Measurements from ENCODE around the gene CABP2. TPM values are rescaled to one million over a fixed set of nuclear protein-coding genes. Genes with fewer than 3 reads are reported as not detected.

CABP2 gene
- total and polyA plus RNA-seq, 4 donors = not detected

- peak within 1 kb of the TSS; percentile 12 to 78 (median 69) for H3K4me3 ChIP-seq (ENCODE audit: low read depth in 1 of 3, low read length in 3 of 3)
- peak within 1 kb of the TSS; percentile 96 to 100 for H3K27ac ChIP-seq (ENCODE audit: low read depth in 1 of 2, low read length in 2 of 2)
- no peaks in the 10 kb centered on the region for H3K9me3 ChIP-seq (ENCODE audit: control insufficient read depth in 4 of 4, low read length in 3 of 4)
- peak within 1 kb of the TSS; percentile 66 to 74 for H3K9ac ChIP-seq (ENCODE audit: low read depth in 1 of 2, low read length in 2 of 2)
- TF ChIP-seq ZBTB33 (IDR thresholded peaks at IDR 0.05) = no peak
- no peak for TF ChIP-seq JUND (IDR thresholded peaks at IDR 0.05)
- no peak for TF ChIP-seq RAD21 (IDR thresholded peaks at IDR 0.05)
- no peak for TF ChIP-seq ATF3 (IDR thresholded peaks at IDR 0.05)
- no peak for TF ChIP-seq NR2F2 (IDR thresholded peaks at IDR 0.05)
- TF ChIP-seq GABPA (IDR thresholded peaks at IDR 0.05 in 1 of 2, conservative IDR thresholded peaks at IDR 0.05 in 1 of 2) = no peak
- TF ChIP-seq, protein P1, sequence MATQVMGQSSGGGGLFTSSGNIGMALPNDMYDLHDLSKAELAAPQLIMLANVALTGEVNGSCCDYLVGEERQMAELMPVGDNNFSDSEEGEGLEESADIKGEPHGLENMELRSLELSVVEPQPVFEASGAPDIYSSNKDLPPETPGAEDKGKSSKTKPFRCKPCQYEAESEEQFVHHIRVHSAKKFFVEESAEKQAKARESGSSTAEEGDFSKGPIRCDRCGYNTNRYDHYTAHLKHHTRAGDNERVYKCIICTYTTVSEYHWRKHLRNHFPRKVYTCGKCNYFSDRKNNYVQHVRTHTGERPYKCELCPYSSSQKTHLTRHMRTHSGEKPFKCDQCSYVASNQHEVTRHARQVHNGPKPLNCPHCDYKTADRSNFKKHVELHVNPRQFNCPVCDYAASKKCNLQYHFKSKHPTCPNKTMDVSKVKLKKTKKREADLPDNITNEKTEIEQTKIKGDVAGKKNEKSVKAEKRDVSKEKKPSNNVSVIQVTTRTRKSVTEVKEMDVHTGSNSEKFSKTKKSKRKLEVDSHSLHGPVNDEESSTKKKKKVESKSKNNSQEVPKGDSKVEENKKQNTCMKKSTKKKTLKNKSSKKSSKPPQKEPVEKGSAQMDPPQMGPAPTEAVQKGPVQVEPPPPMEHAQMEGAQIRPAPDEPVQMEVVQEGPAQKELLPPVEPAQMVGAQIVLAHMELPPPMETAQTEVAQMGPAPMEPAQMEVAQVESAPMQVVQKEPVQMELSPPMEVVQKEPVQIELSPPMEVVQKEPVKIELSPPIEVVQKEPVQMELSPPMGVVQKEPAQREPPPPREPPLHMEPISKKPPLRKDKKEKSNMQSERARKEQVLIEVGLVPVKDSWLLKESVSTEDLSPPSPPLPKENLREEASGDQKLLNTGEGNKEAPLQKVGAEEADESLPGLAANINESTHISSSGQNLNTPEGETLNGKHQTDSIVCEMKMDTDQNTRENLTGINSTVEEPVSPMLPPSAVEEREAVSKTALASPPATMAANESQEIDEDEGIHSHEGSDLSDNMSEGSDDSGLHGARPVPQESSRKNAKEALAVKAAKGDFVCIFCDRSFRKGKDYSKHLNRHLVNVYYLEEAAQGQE (IDR thresholded peaks at IDR 0.05) = no peak
- TF ChIP-seq MAX (IDR thresholded peaks at IDR 0.05) = no peak
- no peak for TF ChIP-seq FOXA1 (IDR thresholded peaks at IDR 0.05)
- TF ChIP-seq EGR1 (IDR thresholded peaks at IDR 0.05; ENCODE audit: low read depth in 2 of 2) = no peak
- TF ChIP-seq SP1 (IDR thresholded peaks at IDR 0.05) = no peak
- TF ChIP-seq HNF4A (conservative IDR thresholded peaks at IDR 0.05) = no peak
- TF ChIP-seq FOXA2 (IDR thresholded peaks at IDR 0.05) = no peak
- TF ChIP-seq HNF4G (IDR thresholded peaks at IDR 0.05) = no peak
- no peak for TF ChIP-seq YY1 (IDR thresholded peaks at IDR 0.05)
- no peaks in the 10 kb centered on the region for H3K27me3 ChIP-seq (ENCODE audit: control insufficient read depth in 4 of 4, insufficient read depth in 4 of 4, low read length in 3 of 4)
- H3K36me3 ChIP-seq (ENCODE audit: control insufficient read depth in 4 of 4, insufficient read depth in 3 of 4, low read depth in 1 of 4, low read length in 3 of 4) = peaks cover 0 to 2% (median 0%) of the 10 kb centered on the region in 4 donors
- peak; percentile 62 for DNase-seq (ENCODE audit: low spot score)
- 1% methylated on average over 58 of the region's 58 CpGs for WGBS
- peaks cover 8 to 44% (median 26%) of the 10 kb centered on the region in 4 donors for H3K4me1 ChIP-seq (ENCODE audit: control insufficient read depth in 4 of 4, insufficient read depth in 4 of 4, low read length in 3 of 4)
Measured at GRCh38 chr11:67504950-67505581, 18.2 kb downstream of the CABP2 start, which contains the start of gene PITPNM1. Gene PITPNM1 (minus strand): TSS chr11:67505363. CDS start chr11:67504180, 1,183 bp downstream.
